NCI-H1417 treated with DMSO at 0.1 percent for 48 hours (cell line): Measurements from ENCODE around the gene ONECUT1.

Source experiments
- DNase-seq: peaks from one replicate; lab custom pipeline; 2025; lab: John Stamatoyannopoulos, UW

The ONECUT1 gene

DNA sequence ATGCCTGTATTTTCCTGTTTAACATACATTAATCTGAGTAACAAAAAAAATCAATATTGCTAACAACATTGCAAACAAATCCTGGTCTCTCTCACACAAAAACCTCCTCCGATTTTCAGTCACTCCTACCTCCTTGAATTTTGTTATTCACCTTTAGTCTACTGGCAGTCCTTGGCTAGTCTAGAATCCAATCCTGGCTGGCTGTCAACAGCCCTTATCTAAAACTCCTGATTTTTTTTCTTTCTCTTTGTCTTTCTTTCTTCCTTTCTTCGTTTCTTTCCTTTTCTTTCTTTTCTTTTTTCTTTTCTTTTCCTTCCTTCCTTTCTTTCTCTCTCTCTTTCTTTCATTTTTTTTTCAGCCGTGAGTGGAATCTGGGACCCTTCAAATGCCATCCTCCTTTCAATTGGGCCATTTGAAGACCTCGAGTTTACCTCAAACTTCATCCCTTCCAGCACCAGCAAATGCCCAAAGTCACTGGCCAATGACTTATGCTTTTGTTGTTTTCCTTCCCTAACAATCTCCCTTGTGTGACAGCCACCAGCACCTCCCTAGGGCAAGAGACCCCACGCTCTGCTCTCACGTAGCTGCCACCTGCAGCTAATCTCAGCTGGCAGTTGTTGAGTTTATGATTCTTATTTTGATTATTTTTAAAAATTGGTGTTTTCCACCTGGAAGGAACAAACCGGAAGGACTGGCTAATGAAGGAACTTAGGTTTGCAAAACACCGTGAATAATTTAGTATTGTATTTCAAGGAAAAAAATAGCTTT is 6.8 kb upstream of the ONECUT1 start:
- DNase-seq = no peak

DNA sequence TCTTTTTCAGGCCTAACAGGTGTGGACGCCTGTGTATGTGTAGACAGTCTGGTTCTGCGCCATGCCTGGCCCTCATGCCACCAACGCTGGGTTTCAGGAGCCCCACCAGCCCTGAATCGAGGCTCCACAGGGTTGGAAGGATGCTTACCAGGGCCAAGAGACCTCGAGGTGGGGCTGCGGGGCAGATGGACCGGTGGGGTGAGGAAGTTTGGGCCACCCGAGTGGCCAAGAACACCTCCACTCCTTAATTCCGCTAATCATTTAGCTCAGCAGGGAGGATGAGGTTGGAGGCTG is 6.0 kb upstream of the ONECUT1 start:
- no peak for DNase-seq

DNA sequence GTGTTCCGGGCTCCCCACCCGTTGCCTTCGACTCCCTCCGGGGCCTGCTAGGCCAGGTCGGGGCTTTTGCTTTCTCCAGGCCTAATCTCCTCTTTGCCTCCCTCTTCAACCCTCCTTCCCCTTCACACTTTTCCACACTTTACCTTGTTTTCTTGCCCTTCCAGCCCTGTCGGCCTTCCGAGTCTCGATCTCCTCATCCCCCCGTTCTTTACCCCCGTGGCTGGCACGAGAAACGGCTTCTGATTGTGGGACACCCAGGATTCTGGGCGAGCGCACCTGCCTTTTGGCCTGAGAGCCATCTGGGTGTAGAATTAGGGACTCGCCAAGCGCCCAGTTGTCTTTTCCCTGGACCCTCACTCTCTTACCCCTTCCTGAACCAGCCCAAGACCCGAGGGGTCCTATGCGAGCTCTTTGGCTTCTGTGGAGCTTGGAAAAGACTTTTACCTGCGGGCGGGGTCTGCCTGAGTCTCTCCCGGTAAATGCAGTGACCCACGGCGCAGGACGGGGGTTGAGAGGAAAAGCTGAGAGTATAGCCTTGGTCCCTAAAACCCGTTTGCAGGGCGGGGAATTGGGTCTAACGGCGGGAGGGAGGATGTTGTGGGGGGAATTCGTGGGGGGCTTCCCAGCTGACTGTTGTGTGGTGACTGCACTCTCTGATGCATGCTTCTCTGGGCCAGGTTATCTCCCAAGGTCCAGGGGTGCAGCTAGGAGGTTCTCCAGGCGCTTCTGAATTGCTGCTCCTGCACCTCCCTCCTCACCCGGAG is 5.5 kb upstream of the ONECUT1 start:
- DNase-seq = no peak

DNA sequence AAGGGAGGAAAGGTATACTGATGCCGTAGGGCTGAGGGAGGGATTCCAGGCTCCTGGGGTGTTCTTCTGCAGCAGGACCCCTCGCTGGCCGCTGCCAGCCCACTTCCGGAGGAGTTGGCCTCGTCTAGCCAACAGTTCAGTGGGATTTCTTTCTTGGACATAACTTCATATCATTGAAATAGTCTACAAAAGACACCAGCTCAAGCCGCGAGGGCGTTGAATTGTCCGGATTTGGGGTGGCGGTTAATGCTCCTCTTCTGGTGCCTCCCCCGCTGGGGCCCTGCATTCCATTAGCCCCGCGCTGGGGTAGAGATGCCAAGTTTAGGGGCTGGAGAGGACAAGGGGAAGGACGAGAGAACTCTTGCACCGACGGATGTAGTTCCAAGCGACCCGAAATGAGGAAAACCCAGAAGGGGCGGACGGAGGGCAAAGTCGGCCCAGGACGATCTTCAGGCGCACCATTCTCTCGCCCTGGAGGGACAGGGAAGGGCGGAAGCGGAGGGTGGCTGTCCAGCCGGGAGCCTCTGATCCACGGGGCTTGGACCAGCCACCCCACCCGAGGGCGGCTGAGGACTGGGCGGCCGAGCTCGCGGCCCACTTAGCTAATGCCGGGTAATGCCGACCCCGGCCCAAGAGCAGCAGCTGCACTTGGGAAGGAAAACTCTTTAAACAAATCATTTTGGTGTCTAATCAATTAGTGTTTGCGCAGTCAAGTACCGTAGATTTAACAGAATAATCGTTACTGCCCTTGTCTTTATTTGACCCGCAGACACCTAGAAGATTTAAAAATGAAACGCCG is 4.7 kb upstream of the ONECUT1 start:
- no peak for DNase-seq

DNA sequence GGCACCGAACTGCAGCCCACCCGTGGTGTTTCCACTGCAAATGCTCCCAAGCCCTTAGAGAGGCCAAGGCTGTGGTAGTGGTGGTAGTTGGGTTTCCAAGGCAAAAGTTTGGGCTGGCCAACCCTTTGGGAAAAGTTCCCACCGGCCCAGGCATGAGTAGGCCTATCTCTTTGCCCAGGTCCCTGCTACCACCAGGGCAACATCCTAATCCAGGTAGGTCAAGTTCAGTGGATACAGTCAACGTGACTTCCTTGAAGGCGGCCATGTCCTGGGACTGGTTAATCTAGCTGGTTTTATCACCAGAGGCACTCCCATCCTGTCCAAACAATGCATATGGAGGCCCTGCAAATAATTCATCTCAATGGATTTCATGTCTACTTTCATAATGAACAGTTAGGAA is 1.6 kb upstream of the ONECUT1 start:
- DNase-seq = no peak

DNA sequence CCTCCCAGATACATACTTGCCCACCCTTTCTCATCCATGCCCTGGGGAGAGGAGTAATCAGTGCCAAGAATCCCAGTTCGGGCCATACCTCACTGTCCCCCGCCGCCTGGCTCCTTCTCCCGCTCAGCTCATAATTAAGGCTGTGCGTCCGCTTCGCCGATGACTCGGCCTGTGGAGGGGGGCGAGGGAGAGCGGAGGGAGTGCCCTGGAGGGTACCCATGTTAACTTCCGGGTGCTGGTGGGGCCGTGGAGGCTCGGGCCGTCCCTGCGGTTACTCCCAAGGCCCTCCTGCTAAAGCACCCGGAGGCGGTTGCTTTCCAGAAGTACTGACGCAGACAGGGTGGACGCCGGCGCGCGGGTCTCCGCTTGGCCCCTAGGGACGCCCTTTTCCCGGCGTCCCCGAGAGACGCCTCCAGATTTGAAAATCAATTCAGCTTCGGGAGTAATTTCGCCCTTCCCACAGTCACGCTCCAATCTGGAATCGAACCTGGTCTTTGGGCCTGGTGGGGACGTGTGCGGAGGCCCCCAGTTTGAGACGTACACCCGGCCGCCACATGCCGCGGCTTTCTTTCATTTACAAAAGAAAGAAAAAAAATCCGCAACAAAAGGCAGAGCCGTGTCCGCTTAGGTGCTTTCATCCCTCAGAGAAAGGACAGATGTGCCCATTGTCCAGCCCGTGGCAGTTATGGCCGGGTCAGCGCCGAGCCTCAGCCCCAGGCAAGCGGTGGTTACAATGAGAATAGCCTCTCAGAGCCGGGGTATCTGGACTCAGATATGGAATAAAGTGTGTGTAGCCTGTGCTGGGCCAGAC is 1.0 kb upstream of the ONECUT1 start:
- DNase-seq = no peak

DNA sequence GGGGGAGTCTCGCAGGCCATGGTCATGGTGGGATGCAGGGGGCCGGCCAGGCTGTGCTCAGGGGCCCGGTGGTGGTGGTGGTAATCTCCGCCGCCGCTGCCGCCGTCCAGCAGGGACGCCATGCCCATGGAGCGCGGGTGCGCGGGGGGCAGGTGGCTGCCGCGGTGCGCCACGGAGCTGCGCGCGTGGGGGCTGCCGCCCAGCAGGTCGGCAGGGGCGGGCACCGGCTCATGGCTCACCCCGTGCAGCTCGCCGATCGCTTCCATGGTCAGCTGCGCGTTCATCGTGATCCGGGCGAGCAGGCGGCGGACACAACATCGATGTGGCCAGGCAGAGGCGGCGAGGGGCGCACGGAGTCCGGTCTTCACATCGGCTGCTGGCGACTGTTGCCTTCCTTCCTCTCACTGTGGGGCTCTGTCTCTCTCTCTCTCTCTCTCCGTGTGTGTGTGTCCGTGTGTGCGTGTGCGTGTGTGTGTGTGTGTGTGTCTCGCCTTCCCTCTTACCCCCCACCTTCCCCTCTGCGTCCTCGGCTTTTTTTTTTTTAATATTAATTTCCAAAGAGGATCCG is 451 bp downstream of the ONECUT1 start:
- DNase-seq = no peak

DNA sequence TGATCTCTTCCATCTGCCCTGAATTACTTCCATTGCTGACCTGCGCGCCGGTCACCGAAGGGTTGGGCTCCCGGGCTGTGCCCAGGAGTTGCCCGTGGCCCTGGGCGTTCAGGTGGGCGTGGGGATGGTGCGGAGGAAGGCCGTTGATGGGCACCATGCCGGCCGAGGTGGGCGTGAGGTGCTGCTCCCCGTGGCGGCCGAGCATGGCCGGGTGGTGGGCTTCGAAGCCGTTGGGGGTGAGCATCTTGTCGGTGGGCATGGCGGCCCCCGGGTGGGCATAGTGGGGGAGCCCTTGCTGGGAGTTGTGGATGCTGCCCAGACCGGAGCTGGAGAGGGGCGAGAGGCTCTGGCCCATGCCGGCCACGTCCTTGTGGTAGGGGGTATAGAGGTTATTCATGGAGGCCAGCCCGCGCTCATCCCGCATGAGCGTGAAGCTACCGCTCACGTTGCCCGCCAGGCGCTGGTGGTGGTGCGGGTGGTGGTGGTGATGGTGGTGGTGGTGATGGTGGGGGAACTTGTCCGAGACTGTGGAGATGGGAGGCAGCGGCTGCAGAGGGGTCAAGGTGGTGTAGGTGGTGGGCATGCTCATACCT is 1.0 kb downstream of the ONECUT1 start:
- no peak for DNase-seq

DNA sequence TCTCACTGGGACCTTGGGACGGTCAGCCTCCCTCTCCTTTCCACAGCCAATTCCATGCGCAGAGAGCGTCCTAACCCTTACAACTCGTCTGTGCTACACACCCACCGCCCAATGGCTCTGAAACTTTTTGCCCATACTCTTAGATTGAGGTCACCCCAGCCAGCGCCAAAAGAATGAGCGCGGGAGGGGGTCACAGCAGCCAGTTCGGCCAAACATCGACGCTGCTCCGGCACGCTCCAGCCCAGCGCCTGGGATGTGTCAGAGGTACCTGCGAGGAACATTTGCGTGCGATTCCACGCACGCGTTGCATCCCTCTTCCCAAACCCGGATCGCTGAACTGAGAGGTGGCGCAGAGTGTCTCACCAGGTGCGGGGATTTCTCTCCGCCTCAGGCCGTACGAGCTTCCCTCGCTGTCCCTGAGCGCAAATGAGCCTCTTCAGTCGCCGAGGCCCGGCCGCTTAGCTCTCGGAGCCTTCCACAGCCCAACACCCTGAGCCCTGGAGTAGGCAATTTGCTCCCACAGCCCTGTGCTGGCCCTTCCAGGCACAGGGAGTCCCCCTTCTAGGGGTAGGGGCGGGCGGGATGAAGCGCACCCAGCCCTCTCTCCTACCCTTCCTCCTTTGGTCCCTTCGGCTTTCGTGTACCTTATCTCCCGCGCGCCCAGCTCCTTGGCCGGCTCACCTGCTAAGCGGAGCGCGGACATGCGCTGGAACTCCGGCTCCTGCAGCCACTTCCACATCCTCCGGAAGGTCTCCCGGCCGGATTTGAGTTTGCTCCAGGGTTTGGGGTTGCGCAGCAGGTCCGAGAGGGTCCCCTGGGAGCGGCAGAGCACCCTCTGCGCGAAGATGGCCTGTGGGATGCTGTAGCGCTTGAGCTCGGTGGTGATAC is 1.8 kb downstream of the ONECUT1 start:
- no peak for DNase-seq

DNA sequence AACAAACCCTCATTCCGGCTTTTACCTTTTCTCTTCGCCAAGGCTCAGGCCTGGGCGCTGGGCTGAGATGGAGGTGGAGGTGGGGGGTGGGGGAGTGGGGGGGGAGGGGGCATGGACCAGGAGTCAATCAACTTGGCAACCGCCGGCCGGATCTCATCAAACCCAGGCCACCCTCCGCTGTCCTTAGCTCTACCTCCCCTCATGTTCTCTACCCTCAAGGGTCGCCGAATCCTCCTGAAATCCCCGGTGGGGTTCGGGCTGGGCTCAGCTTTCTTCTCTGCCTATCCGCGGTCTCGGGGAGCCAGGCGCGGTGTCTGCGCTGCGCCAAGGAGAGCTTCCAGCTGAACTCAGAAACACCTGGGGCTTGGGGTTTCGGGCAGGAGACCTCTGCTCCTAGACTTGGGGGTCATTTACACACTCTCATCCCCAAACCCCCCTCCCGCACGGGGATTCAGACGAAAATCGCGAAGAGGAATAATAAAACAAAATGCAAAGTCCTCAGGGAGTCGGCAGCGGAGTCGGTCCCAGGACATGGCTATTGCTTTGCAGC is 2.5 kb downstream of the ONECUT1 start:
- DNase-seq = no peak

DNA sequence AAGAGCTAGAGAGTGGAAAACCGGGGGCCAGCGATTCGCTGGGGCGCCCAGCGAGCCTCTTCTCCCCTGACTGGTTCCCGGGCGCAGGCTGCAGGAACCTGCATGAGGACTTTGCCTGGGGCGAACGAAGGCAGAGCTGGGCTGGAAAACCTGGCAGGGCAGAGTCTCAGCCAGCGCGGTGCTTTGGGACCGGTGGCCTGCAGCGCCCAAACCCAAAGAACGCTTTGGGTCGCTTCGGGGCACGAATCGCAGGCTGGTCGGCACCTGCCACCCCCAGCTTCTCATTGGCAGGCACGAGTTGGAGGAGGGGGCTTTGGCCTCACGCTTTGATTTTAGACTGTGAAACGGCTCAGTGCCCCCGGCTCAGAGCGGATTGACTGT is 3.0 kb downstream of the ONECUT1 start:
- DNase-seq = no peak

DNA sequence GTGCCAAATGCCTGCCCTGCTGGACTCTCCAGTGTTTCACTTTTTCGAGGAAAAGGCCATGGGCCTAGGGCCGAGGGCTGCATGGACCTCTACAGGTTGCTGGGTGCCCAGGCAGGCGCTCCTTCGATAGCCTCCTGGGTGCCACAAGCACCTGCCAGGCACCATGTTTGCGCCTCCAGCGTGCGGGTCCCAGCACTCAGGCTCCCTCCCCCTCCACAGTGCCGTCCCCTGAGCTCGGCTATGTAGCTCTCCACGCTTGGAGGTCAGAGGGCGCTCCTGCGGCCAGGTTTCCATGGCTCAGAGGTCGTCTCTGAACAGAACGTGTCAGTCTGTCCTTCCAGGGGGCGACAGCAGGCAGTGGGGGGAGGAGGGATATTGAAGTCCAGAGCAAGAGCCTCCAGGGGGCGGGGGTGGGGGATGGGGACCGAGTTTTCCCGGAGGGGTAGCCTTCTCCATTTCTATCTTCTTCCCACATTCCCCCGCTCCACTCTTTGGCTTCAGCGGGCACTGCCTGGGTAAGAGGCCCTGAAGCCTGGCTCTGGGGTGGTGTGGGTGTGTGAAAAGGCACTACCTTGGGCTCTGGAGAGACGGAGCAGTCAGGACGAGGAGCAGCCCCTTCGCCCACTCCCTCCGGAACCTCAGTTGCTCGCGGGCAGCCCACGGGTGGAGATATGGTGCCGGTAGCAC is 3.6 kb downstream of the ONECUT1 start:
- no peak for DNase-seq

DNA sequence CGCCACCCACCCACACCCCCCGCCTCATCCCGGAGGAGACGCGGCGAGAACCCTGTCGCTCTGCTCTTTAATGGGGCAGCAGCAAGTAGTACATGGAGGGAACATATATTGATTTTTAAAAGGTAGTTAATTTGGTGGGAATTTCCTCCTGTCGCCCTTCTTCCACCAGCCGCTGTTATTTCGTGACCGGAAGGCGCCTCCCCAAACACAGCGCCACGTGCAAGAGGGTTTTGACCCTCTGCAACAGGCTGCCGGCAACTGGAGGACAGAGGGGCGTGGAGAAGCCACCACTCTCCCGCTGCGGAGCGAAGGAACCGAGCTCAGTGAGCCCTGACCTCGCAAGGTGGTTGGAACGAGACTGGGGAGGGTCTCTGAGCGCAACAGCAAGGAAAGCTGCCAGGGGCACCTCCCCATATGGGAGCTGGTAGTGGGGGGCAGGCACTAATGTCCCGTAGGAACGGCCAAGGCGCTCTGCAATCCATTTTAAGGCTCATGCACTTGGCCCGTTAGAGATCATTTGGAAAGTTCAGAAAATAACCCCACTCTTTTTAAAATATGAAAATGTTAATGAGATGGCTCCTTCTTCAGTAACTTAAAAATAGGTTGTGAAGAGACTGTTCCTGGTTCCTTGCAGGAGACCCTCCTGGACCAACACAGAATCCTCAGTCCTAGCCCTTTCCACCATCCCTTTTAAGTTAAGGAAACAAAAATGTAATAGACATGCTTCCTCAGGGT is 4.3 kb downstream of the ONECUT1 start:
- no peak for DNase-seq

DNA sequence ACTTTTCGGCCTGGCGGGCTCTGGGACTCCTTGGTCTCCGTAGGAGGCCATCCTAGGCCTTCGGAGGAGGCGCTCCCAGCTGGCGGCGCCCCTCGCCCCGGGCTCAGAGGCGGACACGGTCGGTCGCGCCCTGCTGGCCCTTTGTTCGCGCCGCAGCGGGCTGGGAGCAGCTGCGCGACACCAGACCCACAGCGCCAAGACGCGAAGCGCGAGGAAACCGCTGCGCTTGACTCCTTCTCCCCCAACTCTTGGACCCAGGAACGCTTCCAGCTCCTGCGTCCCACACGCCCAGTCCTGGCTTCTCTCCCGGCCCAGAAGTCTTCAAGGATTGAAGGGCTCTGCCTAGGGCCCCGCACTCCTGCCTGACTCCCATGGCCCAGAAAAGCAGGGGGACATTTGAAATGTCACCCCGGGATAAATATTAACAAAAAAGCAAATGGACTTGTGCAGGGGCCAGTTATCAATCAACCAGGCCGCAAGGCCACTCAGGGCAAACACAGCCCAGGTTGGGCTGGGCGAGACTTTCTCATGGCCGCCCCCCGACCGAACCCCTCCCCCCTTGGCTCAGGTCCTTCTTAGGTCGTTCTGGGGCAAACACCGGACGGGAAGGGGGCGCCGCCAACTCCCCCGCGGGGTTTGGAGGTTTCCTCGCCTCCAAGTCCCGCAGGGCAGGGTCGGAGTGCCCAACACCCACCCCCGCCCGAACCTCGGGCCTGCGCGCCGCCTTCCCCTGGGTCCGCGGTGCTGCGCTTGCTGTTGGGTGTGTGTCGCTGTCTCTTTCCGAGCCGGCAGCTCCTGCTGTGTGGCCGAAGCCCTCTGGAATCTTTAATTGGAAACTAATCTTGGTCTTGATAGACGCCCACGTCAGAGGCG is 5.1 kb downstream of the ONECUT1 start:
- no peak for DNase-seq

DNA sequence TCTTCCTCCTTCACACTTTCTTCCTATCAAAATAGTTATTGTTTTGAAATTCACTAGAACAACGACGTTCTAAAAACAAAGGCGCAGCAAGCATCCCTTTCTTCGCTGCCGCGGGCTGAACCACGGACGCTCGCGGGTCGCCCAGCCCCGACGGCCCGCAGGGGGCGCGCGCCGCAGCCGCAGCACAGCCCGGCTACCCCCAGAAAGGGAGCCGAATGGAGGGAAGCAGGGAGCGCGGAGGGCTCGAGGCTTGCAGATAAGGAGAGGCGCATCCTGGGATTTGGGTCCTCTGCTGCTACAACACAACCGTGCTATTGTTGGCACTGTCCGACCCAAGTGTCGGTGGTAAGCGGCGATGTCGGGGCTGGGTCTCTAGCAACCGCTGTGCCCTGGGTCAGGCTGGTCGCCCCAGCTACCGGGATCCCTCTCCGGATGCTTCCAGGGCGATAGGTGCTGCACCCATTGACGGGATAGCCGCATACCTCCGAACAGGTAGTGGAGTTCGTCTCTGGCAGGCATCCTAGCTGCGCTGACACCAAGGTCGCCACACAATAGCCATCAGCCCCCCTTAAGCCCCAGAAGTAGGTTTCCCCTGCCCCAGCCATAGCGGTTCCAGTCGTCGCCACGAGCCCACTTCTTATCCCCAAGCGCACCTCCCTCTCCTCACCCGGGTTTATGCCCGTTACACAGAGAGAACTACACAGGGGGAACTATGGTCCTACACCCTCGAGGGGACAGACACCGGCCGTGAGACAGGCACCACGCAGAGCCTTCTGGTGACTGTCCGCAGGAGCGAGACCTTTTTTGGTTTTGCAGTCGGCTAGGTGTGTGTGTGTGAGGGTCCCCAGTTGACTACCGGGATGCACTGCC is 6.0 kb downstream of the ONECUT1 start:
- no peak for DNase-seq

DNA sequence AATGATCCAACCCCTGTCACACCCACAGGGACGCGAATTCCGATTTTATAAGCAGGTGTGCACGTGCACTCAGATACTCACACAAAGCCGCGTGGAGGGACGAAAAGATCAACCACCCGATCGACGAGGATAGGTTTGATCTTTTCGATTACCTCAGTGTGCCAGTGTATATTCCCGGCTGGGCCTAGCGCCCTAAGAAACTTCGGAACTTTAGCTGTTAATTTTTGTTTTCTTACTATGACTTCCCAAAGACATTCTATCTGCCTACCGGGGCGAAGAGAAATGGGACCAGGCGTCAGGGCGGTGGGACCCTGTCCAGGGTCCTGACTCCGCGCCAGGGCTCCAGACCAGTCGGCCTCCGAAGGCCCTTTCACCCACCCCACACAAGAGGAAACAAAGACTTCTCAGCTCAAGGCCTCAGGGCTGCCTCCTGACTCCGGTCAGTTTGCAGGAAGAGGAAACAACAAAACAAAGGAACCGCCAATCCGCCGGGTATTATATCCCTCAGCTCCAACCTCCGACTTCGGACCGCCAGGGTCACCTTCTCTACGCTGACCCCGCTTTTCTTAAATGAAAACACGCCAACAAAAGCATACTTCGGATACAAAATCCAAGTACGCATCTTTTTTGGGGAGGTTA is 6.8 kb downstream of the ONECUT1 start:
- no peak for DNase-seq
